SK-N-SH (cell line): ENCODE measurements around the gene RNF187. TPM values are rescaled to one million over a fixed set of nuclear protein-coding genes. Genes with fewer than 3 reads are reported as not detected.
"Not testable (repeated sequence)": the region's sequence is repeated elsewhere in the genome, so short reads cannot be mapped to it uniquely, and the experiment has no call there.

Source experiments
- CTCF ChIA-PET: fragments of 300-600, 350-600 bp; formaldehyde crosslinking; extraction: SDS; loops from one replicate; lab custom pipeline; 2021; lab: Yijun Ruan, JAX
- POLR2A ChIA-PET: fragments of 350-600 bp; sonication (Branson Sonifier 250); formaldehyde crosslinking; extraction: SDS; loops from one replicate; lab custom pipeline; 2020; ENCODE audit warnings: antibody characterized with exemption, inconsistent platforms; lab: Yijun Ruan, JAX
- DNase-seq: peaks from one replicate; pipeline ENCODE4 v3.0.0; 2012
- H2AFZ ChIP-seq: fragments of 200-600 bp; sonication (generic); 2 replicates; pipeline ENCODE4 v1.8.1; 2016; ENCODE audit warnings: antibody characterized with exemption, mild to moderate bottlenecking, low read depth
- H3F3A ChIP-seq: fragments of 200-600 bp; sonication (generic); replicated peaks from 2 replicates; pipeline ENCODE3; 2016; ENCODE audit warnings: antibody characterized with exemption, mild to moderate bottlenecking; ENCODE audit not compliant: insufficient read depth
- H3K27ac ChIP-seq, 2 experiments: fragments of 200-500 bp in 1 of 2; fragments of 200-600 bp in 1 of 2; sonication (Bioruptor generic) in 1 of 2; sonication (generic), shearing (Covaris generic) in 1 of 2; 2 replicates each; pipeline versions ENCODE4 v1.5.1 to v1.6.1; 2014 to 2016; ENCODE audit warnings: low read depth in 2 of 2, inconsistent platforms in 1 of 2, low read length in 1 of 2, mild to moderate bottlenecking in 1 of 2, mixed read lengths in 1 of 2
- H3K27me3 ChIP-seq: fragments of 200-600 bp; sonication (generic), shearing (Covaris generic); 2 replicates; pipeline ENCODE4 v1.6.1; 2016; ENCODE audit warnings: mixed run types; ENCODE audit not compliant: insufficient read depth
- H3K36me3 ChIP-seq, 2 experiments: fragments of 200-500 bp in 1 of 2; fragments of 200-600 bp in 1 of 2; sonication (Bioruptor generic) in 1 of 2; sonication (generic) in 1 of 2; replicated peaks in 1 of 2; 2 replicates each; pipeline versions ENCODE3 to v1.5.1; 2014 to 2016; ENCODE audit warnings: low read length in 1 of 2, mild to moderate bottlenecking in 1 of 2; ENCODE audit not compliant: insufficient read depth in 2 of 2, control insufficient read depth in 1 of 2
- H3K4me1 ChIP-seq, 2 experiments: fragments of 200-500 bp in 1 of 2; fragments of 200-600 bp in 1 of 2; sonication (Bioruptor generic) in 1 of 2; sonication (generic), shearing (Covaris generic) in 1 of 2; 2 replicates each; pipeline versions ENCODE4 v1.5.1 to v1.6.1; 2014 to 2016; ENCODE audit warnings: low read depth in 1 of 2, low read length in 1 of 2, mixed run types in 1 of 2; ENCODE audit not compliant: insufficient read depth in 2 of 2, control insufficient read depth in 1 of 2
- H3K4me2 ChIP-seq: fragments of 200-600 bp; sonication (generic), shearing (Covaris generic); 2 replicates; pipeline ENCODE4 v1.6.1; 2017; ENCODE audit warnings: mixed run types
- H3K4me3 ChIP-seq, 2 experiments: fragments of 200-500 bp in 1 of 2; fragments of 200-600 bp in 1 of 2; sonication (Bioruptor generic) in 1 of 2; sonication (generic), shearing (Covaris generic) in 1 of 2; 2 replicates each; pipeline versions ENCODE4 v1.5.1 to v1.8.1; 2014 to 2016; ENCODE audit warnings: low read depth in 2 of 2, inconsistent platforms in 1 of 2, low read length in 1 of 2, mild to moderate bottlenecking in 1 of 2, mixed read lengths in 1 of 2, moderate library complexity in 1 of 2
- H3K79me2 ChIP-seq: fragments of 200-600 bp; sonication (generic); 2 replicates; pipeline ENCODE4 v1.8.1; 2017; ENCODE audit warnings: mild to moderate bottlenecking; ENCODE audit not compliant: insufficient read depth
- H3K9ac ChIP-seq: fragments of 200-600 bp; sonication (generic); 2 replicates; pipeline ENCODE4 v1.6.1; 2017; ENCODE audit warnings: mixed run types
- H3K9me2 ChIP-seq: fragments of 200-600 bp; sonication (generic); 2 replicates; pipeline ENCODE4 v1.6.1; 2017; ENCODE audit warnings: mixed run types
- H3K9me3 ChIP-seq: fragments of 200-600 bp; sonication (generic); 2 replicates; pipeline ENCODE4 v1.6.1; 2017; ENCODE audit warnings: mixed run types, mild to moderate bottlenecking, moderate library complexity
- H4K20me1 ChIP-seq: fragments of 200-600 bp; sonication (generic); 2 replicates; pipeline ENCODE4 v1.6.1; 2017; ENCODE audit warnings: mild to moderate bottlenecking, mixed run types; ENCODE audit not compliant: insufficient read depth
- EZH2phosphoT487 ChIP-seq: fragments of 200-600 bp; sonication (generic); IDR thresholded peaks from 2 replicates; pipeline ENCODE4 v1.6.1; 2017; ENCODE audit warnings: low read depth, mixed run types, mild to moderate bottlenecking, antibody characterized with exemption, moderate library complexity, borderline replicate concordance
- GABPA ChIP-seq: IDR thresholded peaks from 2 replicates; pipeline ENCODE4 v1.4.0; 2012; ENCODE audit warnings: low read depth, mild to moderate bottlenecking
- JUND ChIP-seq: IDR thresholded peaks from 2 replicates; pipeline ENCODE4 v1.4.0; 2012
- MXI1 ChIP-seq: IDR thresholded peaks from 2 replicates; pipeline ENCODE4 v1.6.1; 2012; ENCODE audit warnings: mild to moderate bottlenecking, low read depth, low read length, improper control_type of control experiment
- POLR2AphosphoS5 ChIP-seq: IDR thresholded peaks from 2 replicates; pipeline ENCODE4 v1.6.1; 2012; ENCODE audit warnings: low read depth, low read length
- RAD21 ChIP-seq: IDR thresholded peaks from 2 replicates; pipeline ENCODE4 v1.6.1; 2012; ENCODE audit warnings: mild to moderate bottlenecking, low read length
- SIN3A ChIP-seq: IDR thresholded peaks from 2 replicates; pipeline ENCODE4 v1.6.1; 2012; ENCODE audit warnings: low read depth, mild to moderate bottlenecking, low read length, moderate library complexity, borderline replicate concordance
- TAF1 ChIP-seq: IDR thresholded peaks from 2 replicates; pipeline ENCODE4 v1.6.1; 2012; ENCODE audit warnings: low read depth, mild to moderate bottlenecking, low read length, moderate library complexity, borderline replicate concordance
- TEAD4 ChIP-seq: IDR thresholded peaks from 2 replicates; pipeline ENCODE4 v1.4.0; 2012; ENCODE audit warnings: mild to moderate bottlenecking, borderline replicate concordance; ENCODE audit not compliant: insufficient read depth
- WGBS: methylation state at CpG from one replicate; pipeline ENCODE4 v1.1.6; 2017; ENCODE audit warnings: low lambda C conversion rate; 5-methylcytosine and 5-hydroxymethylcytosine counted together
- polyA plus RNA-seq, 3 experiments: library from polyadenylated mRNA; depleted of rRNA; stranded (reverse); fragments of >200 nt; gene quantifications; 2 replicates each; pipeline ENCODE4 v1.2.3, GENCODE V29; 2012
- TF ChIP-seq, protein P1 (sequence below): fragments of 200-600 bp; sonication (generic); IDR thresholded peaks from 2 replicates; pipeline ENCODE4 v1.6.1; 2017; ENCODE audit warnings: antibody characterized with exemption, mild to moderate bottlenecking, moderate library complexity
- TF ChIP-seq, protein P2 (sequence below): IDR thresholded peaks from 2 replicates; pipeline ENCODE4; 2012

Gene RNF187
- polyA plus RNA-seq, 1 of the 3 experiments (the other 2 are of a cell fraction) = 71.1 TPM

DNA sequence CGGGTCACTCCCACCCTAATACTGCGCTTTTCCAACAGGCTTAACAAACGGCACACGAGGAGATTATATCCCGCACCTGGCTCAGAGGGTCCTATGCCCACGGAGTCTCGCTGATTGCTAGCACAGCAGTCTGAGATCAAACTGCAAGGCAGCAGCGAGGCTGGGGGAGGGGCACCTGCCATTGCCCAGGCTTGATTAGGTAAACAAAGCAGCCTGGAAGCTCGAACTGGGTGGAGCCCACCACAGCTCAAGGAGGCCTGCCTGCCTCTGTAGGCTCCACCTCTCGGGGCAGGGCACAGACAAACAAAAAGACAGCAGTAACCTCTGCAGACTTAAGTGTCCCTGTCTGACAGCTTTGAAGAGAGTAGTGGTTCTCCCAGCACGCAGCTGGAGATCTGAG lies 18.8 kb downstream of the RNF187 start:
- H3K4me2 ChIP-seq, H4K20me1 ChIP-seq, H3K9me2 ChIP-seq, H3F3A ChIP-seq, H3K27ac ChIP-seq, H2AFZ ChIP-seq, H3K79me2 ChIP-seq, DNase-seq, H3K9ac ChIP-seq, H3K4me1 ChIP-seq, H3K9me3 ChIP-seq, CTCF ChIA-PET, H3K4me3 ChIP-seq, POLR2A ChIA-PET, H3K36me3 ChIP-seq: not testable (repeated sequence)
- 20% methylated on average over 6 of the region's 11 CpGs for WGBS
- peaks cover 16% of the 10 kb centered on the region; the same call in 1 of the 2 replicates for H3K27me3 ChIP-seq

DNA sequence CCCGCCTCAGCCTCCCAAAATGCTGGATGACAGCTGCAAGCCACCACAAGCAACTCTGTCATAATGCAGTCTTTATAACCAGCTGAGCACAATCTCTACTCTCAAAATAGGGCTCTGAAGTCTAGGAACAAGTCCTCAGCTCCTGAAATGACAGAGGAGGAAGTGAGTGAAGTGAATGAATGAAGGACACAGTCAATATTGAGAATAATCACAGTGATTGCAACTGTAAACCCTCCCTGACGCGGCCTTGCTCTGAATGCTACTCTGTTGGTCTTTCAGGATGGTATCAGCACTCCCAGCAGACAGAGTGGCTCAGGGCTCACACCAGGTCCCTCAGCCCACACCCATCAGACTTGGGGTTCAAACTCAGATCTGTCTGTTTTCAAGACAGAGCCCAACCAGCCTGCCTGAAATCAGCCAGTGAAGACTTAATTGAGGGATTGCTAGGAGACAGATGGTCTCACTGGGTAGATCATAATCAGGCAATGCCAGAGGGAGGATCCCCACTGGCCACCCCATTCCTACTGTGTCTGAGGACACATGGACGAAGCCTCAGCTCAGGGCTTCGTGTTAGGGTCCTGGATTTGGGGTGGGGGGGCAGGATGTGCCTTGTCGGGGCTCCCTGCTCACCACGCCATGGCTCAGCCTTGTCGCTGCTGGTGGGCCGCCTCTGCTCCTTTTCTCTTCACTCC lies 20.9 kb downstream of the RNF187 start:
- no peaks in the 10 kb centered on the region for H3K79me2 ChIP-seq
- no peak overlapping the region for H3K4me3 ChIP-seq

More for the DNA sequence above, 20.9 kb downstream of the RNF187 start:
- POLR2A ChIA-PET = no interaction called here
- Histone ChIP-seq H3K36me3 (no peaks in the 10 kb centered on the region), H3K4me2 (no peak overlapping the region), H3K9ac (no peak overlapping the region), H4K20me1 (no peaks in the 10 kb centered on the region), H3F3A (no peaks in the 10 kb centered on the region), H3K9me2 (no peaks in the 10 kb centered on the region), H3K27me3 (peaks cover 26% of the 10 kb centered on the region), H3K4me1 (no peaks in the 10 kb centered on the region), H3K27ac (no peak overlapping the region), H3K9me3 (no peaks in the 10 kb centered on the region), H2AFZ (no peak overlapping the region)
- WGBS = 46% methylated on average over 7 of the region's 9 CpGs
- CTCF ChIA-PET = interaction anchor here (0.8 to 1.7 kb wide), 3 partner anchors 7 to 39 kb away, joined by 3 to 6 read pairs (median 3); no protein-coding TSS in a partner anchor
- TF ChIP-seq TAF1 = no peak
- TF ChIP-seq MXI1 = no peak
- TF ChIP-seq, protein P1, sequence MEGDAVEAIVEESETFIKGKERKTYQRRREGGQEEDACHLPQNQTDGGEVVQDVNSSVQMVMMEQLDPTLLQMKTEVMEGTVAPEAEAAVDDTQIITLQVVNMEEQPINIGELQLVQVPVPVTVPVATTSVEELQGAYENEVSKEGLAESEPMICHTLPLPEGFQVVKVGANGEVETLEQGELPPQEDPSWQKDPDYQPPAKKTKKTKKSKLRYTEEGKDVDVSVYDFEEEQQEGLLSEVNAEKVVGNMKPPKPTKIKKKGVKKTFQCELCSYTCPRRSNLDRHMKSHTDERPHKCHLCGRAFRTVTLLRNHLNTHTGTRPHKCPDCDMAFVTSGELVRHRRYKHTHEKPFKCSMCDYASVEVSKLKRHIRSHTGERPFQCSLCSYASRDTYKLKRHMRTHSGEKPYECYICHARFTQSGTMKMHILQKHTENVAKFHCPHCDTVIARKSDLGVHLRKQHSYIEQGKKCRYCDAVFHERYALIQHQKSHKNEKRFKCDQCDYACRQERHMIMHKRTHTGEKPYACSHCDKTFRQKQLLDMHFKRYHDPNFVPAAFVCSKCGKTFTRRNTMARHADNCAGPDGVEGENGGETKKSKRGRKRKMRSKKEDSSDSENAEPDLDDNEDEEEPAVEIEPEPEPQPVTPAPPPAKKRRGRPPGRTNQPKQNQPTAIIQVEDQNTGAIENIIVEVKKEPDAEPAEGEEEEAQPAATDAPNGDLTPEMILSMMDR = no peak
- no peak for TF ChIP-seq EZH2phosphoT487
- no peak for TF ChIP-seq TEAD4
- no peak for TF ChIP-seq GABPA
- no peak for TF ChIP-seq JUND
- TF ChIP-seq POLR2AphosphoS5 = no peak
- no peak for TF ChIP-seq SIN3A
- TF ChIP-seq, protein P2, sequence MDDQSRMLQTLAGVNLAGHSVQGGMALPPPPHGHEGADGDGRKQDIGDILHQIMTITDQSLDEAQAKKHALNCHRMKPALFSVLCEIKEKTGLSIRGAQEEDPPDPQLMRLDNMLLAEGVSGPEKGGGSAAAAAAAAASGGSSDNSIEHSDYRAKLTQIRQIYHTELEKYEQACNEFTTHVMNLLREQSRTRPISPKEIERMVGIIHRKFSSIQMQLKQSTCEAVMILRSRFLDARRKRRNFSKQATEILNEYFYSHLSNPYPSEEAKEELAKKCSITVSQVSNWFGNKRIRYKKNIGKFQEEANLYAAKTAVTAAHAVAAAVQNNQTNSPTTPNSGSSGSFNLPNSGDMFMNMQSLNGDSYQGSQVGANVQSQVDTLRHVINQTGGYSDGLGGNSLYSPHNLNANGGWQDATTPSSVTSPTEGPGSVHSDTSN = no peak
- TF ChIP-seq RAD21 = no peak
- DNase-seq = no peak
